Activated CD8-positive, alpha-beta memory T cell treated with anti-CD3 and anti-CD28 coated beads for 1 hour (primary cell): Measurements from ENCODE around the gene C4orf50.

Source experiments
- DNase-seq, 2 donors: peaks; one replicate each; pipeline ENCODE4 v3.0.0-alpha.2; 2020; ENCODE audit warnings: low read depth in 1 of 2; ENCODE audit errors: extremely low read depth in 1 of 2

C4orf50 gene

DNA sequence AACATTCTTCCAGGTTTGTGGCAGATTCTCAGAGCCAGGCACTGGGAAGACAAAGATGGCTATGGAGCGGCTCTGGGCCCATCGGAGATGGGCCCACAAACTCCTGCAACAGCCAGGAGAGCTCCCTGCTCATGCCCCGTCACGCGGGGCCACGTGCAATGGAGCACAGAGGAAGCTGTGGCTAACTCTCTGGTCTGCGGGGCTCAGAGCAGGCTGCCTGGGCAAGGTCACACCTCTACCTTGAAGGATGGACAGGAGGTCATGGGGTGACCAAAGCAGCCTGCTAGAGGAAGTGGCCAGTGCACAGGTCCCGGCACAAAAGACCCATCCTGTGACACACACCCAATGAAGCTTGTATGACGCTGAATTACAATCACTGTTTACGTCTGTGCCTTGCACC is 45.2 kb downstream of the C4orf50 start:
- no peak for DNase-seq

DNA sequence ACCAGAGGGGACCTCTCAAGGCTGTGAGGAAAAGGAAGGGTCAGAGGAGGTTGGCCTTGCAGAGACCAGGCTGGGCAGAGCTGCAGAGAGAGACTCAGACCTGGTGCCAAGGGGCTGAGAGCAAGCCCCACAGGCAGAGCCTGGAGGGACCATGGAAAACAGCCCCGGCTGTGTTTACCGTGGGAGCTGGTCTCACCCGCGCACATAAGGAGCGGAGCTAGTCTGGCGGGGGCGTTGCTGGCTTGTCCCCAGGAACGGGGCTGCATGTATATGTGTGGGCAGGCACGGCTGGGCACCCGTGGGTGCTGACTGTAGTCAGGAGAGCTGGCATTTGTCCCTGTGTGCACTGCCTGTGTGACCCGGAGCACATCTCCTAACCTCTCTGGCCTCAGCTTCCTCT is 45.7 kb downstream of the C4orf50 start:
- no peak for DNase-seq

DNA sequence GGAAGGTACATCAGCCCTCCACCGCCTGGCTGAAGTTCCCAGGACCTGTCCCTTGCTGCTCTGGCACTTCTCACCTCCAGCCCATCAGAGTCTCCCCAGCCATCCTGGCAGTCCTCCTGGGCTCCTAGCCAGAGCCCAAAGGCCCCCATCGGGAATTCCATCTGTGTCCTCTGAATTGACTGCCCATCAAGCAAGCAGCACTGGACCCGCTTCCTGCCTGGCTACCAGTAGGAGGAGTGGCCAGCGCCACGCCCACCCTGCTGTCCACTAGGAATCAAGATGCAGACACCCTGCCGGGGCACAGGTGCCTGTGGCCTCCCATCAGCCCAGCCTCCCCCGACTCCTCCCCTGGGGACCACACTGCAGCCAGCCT is 47.2 kb downstream of the C4orf50 start:
- no peak for DNase-seq

DNA sequence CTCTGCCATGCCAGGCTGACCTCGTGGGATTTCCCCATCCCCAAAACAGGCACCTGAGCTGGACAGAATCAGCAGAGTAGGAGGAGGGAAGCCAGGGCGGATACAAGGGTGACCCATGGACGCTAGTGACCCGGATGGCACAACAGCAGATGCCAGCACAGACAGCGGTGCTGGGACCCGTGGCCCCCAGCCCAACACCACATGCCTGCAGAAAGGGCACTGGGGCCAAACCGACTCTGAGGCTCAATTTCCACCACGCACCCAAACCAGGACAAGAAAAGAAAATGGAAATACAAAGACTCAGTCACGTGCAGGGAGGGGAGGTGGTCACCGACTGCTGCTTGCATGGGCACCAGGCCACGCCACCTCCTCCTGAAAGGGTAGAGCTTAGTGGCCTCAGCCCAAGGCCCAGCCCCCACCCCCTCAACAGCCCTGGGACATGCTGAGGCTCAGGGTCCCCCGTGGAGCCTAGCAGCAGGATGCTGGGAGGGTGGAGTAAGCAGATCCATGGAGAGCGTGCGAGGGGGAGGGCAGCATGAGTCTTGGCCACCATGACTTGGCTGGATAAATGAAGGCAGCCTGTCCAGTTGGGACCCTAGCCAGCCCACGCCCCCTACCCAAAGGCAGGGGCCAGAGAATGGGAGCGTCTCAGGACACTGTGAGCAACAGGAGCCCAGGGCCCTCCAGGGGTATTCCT is 47.7 kb downstream of the C4orf50 start:
- DNase-seq: no peak

DNA sequence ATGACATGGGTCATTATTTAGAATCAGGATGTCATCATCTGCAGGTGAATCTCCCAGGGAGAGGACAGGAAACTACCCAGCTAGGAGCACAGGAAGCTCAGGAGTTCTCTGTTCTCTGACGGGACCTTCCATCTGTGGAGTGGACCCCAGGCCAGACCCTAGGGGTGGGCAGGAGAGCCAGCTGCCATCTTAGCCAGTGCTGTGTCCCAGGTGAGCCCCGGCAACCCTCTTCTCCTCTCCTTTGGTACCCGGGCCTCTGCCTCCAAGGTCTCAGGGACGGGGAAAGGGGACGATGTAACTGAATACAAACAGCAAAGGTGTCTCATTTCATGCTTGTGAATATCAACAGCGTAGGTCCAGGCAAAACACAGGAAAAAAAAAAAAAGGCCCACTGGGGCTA is 48.5 kb downstream of the C4orf50 start:
- DNase-seq: no peak

DNA sequence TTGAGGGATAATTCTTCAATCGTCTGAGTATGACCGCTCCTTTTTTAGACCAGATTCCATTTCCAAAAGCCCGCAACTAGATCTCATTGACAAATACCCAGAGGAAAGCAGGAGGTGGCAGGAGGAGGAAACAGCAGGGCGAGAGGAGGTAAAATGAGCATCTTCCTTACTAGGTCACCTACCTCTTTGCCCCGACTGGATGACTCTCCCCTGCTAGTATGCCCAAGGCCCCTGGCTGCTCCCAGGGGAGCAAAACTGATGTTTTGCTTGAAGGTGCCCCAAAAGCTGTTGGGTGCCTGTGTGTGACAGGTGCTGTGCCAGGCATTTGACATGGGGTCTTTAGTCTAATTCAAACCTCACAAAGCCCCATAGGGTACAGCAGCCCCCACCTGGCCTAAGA is 48.9 kb downstream of the C4orf50 start:
- DNase-seq: no peak

DNA sequence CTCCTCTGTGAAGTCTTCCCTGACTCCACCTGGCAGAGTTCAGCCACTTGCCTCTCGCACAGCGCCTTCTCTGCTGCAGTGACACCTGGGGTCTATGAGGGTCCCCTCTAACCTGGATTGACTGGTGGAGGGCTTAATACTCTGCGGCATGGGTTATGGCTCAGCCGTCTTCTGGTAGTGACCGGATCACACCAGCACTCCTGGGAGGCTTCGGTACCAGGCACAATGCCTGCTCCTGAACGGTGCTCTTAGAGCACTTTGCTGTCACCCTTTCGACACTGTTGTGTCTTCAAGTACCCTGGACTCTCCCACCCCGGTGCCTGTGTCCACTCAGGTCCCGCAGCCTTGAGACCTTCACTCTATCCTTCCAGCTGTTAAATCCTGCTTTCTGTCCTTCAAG is 50.0 kb downstream of the C4orf50 start:
- no peak for DNase-seq

DNA sequence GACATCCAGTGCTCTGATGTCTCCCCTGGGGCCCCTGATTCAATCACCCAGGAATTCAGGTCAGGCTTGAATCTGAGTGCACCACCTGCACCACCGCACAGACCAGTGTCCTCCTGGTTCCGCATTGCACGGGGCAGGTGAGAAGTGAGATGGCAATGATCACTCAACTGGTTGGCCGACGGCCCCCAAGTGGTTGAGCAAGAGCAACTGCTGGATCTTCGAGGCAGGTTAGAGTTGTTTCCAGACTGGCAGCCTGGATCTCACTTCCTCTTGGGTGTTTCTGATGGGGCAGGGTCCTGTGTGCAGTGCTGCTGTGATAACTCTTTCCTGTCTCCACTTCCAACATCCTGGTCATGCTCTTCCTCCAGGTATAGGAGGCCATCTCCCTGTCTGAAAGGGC is 50.4 kb downstream of the C4orf50 start:
- no peak for DNase-seq

DNA sequence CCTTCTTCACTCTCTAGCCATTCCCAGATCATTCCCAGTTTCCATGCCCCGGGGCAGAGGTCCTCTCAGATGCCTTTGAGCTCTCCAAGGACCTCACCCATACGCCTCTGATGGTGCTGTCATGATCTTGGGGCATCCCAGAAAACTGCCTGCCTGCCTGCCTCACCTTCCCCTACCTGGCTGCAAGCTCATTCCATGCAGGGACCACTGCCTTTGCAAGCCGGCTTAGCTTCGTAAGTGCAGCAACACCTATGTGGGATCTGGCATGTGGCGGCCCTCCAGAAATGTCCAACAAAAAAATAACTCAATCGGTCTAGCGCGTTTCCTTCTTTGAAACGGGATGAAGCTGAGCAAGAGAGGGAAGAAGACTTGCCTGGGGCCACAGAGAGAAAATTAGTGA is 53.0 kb downstream of the C4orf50 start:
- no peak for DNase-seq

DNA sequence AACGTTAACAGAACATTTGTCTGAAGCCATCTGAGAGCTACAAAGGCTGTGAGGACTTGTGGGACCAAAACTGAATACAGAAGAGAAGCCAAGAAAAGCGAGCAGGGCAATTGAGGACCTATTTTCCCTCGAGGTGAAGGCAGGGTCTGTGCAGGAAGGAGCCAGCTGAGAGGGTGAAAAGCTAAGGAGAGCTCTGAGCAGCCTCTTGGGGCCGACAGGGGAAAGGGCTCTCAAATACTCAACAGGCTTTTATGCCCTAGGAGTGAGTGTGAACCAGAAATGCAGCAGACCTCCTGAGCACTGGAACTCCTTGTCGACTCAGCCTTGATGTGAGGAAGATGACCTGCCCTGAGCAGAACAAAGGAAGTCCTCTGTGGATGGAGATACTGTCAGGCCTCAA is 54.2 kb downstream of the C4orf50 start:
- no peak for DNase-seq

DNA sequence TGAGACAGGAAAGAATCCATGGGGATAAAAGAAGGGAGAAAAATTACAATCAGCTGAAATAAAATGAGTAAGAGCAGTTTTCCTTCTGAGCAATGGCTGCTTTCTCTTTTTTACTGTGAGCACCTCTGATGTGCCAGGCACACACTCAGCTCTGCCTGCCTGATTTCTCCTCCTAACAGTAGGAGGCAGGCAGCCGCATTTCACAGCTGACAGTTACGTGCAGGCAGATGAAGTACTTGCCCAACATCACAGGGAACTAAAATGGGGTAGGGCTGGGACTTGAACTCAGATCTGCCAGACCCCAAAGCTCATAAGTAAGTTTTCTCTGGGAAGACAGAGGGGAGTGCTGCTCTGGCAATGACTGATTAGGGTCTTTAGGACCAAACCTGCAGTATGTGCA is 54.6 kb downstream of the C4orf50 start:
- no peak for DNase-seq

DNA sequence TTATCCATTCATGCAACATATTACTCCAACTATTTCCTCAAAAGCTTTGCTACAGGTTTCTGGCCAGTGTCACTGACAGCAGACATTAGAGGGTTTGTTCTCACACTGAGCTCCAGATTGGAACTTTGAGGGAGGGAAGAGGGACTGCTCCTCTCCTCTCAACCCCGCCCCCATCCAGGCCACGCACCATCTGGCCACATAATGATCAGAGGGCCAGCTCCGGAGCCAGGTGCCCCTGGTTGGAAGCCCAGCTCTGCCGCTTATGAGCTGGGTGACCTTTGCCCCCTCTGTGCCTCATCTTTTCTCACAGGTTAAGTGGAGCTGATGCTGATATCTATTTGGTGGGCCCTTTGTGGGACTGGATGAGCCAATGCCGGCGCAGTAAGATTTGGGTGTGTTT is 55.8 kb downstream of the C4orf50 start:
- DNase-seq: no peak

DNA sequence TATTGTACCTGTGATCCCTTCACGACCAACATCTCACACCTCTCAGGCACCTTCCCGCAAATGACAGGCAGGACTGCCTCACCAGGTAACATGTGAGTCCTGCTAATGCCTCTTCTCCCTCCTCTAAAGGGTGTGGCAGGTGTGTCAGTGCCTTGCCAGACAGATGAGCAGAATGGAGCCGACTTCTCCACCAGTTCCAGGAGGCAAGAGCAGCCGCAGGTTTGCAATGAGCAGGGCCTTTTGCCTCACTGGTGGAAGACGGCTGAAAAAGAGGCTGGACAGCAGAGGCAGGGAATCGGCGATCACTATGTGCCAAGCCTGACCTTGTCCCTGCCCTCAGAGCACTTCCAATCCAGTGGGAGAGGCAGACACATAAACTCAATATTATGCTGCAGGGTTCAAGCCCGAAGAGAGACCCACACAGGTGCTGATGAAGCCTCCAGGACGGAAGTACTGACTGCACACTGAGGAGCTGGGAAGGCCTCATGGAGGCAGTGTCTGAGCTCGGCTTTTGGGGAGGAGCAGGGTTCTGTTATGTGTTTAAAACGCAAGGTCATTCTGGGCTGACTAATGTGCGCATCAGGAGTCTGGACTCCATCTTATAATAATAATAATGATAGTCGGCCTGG is 57.9 kb downstream of the C4orf50 start:
- no peak for DNase-seq

DNA sequence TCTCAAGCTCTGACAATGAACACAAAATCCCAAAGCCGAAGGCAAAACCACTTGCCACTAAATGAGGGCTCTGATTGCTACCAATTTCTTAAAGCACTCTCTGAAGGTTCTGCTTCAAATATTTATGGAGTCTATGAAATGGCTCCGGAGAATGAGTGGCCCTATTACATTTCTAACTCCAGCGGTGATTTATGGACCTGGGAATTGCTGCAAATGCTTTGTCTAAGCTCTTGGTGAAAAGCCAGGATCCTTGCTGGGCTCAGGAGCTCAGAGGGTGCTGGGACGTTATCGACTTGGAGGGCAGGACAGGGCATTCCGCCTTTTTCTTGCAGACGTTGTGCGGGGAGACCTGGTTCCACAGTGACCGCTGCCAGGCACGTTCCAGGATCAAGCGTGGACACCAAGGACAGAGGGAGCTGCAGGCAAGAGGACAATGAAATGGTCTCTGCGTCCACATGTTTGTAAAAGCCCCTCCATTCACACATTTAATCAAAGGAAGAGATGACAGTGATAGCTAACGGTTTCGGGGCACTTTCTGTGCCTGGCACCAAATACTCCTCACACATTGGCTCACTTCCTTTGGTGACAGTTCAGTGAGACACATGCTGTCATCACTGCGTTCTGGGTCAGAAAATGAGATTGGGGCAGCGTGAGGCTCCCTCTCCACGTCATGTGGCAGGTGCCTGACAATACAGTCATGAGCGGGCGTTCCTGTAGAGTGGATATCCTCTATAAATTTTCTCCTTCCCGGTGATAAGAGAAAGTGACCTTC is 58.8 kb downstream of the C4orf50 start:
- DNase-seq: no peak

DNA sequence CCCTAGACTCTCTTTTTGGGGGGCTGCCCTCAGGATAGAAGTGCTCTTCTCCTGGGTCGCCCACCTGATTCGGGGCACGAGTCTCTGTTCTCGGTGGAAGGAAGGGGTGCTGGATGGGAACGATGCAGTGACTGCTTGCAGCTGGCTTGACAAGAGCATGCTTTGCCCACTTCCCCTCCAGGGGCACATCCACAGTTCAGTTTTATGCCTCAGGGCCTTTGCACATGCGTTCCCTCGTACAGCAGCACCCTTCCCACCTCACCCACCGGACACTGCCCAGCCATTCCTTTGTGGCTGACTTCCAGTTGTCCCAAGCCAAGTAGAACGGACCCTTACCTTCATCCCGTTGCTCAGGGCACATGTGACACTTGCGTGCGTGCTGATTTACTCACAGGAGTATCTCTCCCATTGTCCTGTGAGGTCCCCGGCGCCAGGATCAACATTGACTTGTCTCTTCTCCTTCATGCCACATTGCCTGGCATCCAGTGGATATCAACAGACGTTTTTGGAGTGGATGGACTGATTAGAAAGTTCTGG is 60.0 kb downstream of the C4orf50 start:
- no peak for DNase-seq

DNA sequence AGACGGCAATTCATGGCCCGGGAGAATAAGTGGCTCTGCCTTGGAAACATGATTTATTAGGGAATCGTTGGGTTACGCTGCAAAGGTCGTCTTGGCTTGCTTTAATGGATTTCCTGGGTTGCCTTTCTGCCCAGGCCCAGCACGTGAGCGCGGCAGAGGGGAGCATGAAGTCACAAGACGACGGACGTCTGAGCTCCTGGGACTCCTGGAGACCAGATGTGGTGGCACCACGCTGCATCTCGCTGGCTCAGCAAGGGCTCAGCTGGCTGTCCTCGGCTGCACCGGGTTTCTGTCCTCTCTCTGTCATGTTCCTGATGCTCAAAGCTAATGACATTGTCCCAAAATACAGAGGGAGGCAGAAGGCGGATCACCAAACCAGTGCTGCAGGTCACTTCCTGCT is 61.2 kb downstream of the C4orf50 start:
- no peak for DNase-seq

DNA sequence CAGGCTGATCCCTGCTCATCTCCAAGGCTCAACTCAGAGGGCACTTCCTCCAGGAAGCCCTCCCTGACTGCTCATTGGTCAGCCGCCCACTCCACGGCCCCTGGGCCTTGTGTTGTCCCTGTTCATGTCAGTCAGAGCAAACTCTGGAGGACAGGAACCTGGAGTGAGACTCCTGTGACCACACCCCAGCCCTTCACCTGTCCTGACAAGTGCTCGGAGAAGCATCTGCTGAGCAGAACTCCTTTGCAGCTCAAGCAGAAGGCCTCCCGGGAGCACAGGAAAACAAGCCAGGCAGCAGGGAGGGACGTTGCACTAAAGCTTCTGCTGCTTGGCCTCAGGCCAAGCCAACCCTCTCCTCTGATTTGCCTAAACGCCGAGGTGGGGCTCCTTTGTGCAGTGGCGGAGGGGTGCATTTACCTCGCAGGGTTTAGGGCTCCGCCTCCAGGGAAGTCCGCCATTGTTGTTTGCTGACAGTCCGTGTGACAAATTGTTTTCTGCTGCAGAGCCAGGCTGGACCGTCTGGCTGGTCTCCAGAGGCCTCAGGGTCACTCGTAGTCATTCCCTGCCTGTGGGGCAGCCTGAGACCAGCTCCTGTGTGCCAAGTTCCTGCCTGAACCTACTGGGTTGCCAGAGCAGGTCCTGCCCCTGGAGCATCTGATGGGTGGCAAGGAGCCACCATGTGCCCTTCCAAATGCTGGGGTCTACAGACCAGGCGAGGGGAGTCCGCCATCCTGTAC is 61.8 kb downstream of the C4orf50 start:
- DNase-seq: no peak

DNA sequence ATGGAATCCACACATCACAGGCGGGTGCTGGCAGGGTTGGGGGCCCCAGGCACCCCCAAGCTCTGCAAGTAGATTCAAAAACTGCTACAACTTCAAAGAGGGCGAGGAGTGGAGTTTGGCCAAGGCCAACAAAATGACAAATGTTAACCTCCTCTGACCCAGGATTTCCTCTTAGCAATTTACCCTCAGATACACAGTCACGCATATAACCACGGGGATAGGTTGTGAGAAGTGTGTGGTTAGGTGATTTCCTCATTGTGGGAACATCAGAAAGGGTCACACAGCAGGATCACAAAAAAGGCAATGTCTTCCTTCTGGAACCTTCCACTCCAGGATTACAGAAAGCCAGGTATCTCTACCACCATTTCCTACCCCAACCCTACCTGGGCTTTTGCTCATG is 62.4 kb downstream of the C4orf50 start:
- no peak for DNase-seq

DNA sequence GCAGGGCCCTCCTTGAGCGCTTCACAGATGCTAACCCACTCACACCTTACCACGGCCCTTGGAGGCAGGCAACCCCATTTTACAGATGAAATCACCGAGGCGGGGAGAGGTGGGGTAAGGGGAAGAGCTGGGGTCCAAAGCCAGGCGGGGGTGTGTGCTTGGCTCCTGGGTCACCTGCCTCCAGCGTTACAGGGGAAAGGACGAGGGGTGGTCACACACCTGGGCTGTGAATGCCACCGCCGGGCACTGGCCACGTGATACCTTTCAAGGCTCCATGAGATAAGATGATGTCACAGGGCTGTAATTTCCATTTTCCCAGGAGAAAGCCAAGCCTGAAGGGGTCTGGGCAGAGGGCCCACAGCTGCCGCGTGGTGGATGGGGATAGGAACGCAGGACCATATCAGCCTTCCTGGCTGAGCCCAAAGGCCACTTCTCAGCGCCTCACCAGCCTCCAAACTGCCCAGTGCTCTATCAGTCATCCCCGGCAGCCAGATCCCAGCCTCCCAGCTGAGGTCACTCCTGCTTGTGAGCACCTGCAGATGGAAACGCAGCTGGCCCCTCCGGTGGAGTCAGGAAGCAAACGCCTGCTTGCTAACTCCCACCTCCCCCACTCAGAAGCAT is 62.9 kb downstream of the C4orf50 start:
- DNase-seq: no peak

DNA sequence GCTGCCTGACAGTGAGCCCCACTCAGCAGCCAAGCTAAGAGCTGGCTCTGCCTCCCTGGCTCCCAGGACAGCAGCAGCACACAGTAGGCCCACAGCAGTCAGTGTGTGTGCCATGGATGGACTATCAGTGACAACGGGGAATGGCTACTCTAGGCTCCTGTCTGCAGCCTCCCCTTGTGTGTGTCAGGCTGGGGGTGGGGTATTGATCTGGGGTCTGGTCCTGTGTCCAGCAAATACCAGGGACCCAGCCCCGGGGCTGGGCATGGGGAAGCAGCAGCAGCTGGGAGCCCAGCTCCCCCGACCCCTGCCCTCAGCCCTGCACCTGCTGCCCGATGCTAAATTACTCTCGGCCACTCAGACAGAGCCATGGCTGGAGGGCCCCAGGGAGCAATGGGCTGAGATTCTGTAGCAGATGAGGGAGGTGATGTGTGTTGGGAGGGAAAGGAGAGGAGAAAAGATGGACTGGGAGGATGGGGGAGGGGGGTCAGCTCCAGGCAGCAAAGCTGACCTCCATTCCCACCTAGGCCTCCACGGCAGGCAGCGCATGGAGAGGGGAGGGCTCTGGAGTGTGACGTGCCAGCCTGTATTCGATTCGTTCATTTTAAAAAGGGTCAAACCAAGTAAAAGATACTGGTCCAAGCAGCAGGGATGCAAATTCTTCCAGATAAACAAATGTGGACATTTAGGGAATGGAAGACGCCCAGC is 64.0 kb downstream of the C4orf50 start:
- no peak for DNase-seq
